DMS 273 treated with DMSO at 0.1 percent for 48 hours (cell line): Measurements from ENCODE around the gene HAO1.
"Not testable (repeated sequence)": the region's sequence is repeated elsewhere in the genome, so short reads cannot be mapped to it uniquely, and the experiment has no call there.

ENCODE experiments used
- DNase-seq: peaks from one replicate; lab custom pipeline; 2025; lab: John Stamatoyannopoulos, UW

Gene HAO1

GRCh38 chr20:7855545-7855944 lies 84.7 kb downstream of the HAO1 start:
- DNase-seq: no peak

GRCh38 chr20:7853493-7853892 lies 86.8 kb downstream of the HAO1 start:
- no peak for DNase-seq

- DNase-seq: no peak
Measured at GRCh38 chr20:7850775-7851490, 89.3 kb downstream of the HAO1 start.

- no peak for DNase-seq
Measured at GRCh38 chr20:7849675-7850074, 90.6 kb downstream of the HAO1 start.

- no peak for DNase-seq
Measured at GRCh38 chr20:7848351-7848750, 91.9 kb downstream of the HAO1 start.

- no peak for DNase-seq
Measured at GRCh38 chr20:7843613-7844012, 96.6 kb downstream of the HAO1 start.

GRCh38 chr20:7841971-7842310 lies 98.3 kb downstream of the HAO1 start:
- DNase-seq: no peak

GRCh38 chr20:7841291-7841970 lies 98.8 kb downstream of the HAO1 start:
- no peak for DNase-seq

- no peak for DNase-seq
Measured at GRCh38 chr20:7836076-7836475, 104.2 kb downstream of the HAO1 start.

GRCh38 chr20:7834441-7834840 lies 105.8 kb downstream of the HAO1 start:
- not testable (repeated sequence) for DNase-seq
